Measurements from ENCODE around the gene NMNAT1.

DNA sequence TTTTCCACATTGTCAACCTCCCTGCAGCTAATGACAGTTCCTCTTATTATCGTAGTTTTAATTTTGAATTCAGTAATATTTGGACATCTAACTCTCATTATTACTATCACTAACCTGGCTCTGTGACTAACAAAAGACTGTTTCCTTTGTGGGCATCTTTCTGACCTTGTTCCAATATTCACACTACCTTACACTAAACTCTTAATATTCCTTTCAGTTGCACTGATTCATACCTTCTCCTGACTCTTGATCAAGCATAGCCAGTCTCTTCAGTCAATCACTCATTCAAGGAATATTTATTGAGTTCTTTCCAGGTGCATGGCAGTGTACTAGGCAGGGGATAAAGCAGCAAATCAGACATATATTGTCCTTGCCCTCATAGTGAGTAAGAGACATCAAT, 25.4 kb upstream of the NMNAT1 start:
- TF ChIP-seq CTCF (conservative IDR thresholded peaks at IDR 0.05; ENCODE audit: low read length) (no peak), EZH2phosphoT487 (IDR thresholded peaks at IDR 0.05; ENCODE audit: borderline replicate concordance) (no peak)
